Esophagus mucosa (tissue), 1 donor: ENCODE results near the gene RHD. TPM values are rescaled to one million over a fixed set of nuclear protein-coding genes. Genes with fewer than 3 reads are reported as not detected.
"Not testable (repeated sequence)": the region's sequence is repeated elsewhere in the genome, so short reads cannot be mapped to it uniquely, and the experiment has no call there.

Experiments
- ATAC-seq: fragments of 200-7000 bp; cut with Tn5 transposase; one replicate; pipeline ENCODE4 v1.9.1; 2020
- total RNA-seq: library from RNA; stranded (reverse); gene quantifications from one replicate; pipeline ENCODE4 v1.2.4, GENCODE V29; 2023
- donor health status: DM: yes; HTN: yes; CAD: no.

RHD gene
- total RNA-seq, result not detected

DNA sequence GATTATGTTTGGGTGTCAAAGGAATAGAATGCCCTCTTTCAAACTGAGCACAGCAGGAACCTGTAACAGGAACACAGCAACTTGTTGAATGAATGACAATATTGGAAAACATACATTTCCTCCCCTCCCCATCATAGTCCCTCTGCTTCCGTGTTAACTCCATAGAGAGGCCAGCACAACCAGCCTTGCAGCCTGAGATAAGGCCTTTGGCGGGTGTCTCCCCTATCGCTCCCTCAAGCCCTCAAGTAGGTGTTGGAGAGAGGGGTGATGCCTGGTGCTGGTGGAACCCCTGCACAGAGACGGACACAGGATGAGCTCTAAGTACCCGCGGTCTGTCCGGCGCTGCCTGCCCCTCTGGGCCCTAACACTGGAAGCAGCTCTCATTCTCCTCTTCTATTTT, at the start of gene RHD:
Gene RHD (plus strand): TSS at position 272 of the 400 bp plus-strand sequence. CDS start 39 bp downstream, at position 311.
- not testable (repeated sequence) for ATAC-seq

DNA sequence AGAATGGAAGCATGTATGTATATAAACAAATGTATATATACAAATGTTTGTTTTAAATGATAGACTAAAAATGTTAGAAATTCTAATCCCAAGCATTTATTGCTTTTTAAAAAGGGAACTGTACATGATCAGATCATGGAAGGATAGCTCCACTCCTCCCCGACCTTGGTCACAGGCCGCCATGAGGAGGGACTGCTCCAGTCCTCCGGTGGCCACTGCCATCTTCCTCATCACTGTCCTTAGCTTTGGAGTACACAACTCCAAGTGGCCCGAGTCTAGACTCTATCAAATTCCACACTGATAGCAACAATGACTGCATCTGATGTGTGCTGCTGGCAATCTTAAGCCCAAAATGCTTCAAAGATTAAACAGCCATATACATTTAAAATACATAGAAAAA, 49.7 kb upstream of the RHD start:
- no peak for ATAC-seq

DNA sequence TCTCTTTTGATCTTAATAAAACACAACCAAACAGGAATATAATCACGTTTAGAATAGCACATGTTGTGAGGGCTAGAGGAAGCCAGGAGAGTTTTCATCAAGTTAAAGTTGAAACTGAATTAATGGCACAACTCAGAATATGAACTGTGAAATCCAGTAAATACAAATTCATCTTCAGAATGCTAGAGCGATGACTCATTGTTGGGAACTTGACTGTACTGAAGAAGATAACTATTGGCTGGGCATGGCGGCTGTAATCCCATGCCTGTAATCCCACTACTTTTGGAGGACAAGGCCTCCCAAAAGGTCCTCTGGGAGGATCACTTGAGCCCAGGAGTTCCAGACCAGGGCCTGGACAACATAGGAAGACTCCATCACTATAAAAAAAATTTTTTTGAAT, 48.8 kb upstream of the RHD start:
- no peak for ATAC-seq

DNA sequence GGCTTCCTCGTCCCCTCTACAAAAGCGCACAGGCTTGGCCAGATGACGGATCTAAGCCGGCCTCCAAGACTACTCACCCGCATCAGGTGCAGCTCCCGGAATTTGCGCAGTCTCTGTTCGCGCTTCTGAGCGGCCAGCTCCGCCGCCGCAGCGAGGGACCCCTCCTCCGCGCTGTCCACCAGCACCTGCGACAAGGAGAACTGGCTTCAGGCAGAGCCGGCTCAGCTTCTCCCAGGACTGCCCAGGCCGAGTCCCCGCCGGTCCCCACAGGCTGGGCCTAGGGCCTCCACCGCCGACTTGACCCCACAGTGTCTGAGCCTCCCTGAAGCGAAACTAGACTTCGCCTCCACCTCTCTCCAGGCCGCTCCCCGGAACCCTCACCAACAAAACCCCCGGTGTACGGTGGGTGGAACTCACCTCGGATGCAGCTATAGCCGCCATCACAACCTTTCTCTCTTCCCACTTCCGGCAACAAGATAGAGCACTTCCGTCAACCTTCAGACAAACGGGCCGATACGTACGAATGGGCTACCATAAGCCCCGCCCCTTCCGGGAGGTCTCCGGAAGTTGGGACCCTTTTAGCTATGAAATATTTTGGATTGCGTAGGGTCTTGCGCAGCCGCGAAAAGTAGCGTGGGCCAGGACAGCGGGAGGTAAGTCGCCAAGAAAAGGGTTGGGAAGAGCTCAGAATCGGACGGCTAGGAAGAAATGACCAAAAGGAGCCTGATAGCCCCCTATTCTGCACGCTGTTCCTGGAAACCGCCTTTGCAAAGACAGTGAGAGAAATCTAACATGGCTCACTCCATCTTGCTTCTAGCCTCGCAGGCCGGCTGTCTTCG, 40.1 kb upstream of the RHD start, which contains the start of gene SYF2:
Gene SYF2 (minus strand): TSS at position 476 of the 839 bp plus-strand sequence. CDS start 35 bp downstream, at position 441.
- ATAC-seq, result peak; percentile 88

DNA sequence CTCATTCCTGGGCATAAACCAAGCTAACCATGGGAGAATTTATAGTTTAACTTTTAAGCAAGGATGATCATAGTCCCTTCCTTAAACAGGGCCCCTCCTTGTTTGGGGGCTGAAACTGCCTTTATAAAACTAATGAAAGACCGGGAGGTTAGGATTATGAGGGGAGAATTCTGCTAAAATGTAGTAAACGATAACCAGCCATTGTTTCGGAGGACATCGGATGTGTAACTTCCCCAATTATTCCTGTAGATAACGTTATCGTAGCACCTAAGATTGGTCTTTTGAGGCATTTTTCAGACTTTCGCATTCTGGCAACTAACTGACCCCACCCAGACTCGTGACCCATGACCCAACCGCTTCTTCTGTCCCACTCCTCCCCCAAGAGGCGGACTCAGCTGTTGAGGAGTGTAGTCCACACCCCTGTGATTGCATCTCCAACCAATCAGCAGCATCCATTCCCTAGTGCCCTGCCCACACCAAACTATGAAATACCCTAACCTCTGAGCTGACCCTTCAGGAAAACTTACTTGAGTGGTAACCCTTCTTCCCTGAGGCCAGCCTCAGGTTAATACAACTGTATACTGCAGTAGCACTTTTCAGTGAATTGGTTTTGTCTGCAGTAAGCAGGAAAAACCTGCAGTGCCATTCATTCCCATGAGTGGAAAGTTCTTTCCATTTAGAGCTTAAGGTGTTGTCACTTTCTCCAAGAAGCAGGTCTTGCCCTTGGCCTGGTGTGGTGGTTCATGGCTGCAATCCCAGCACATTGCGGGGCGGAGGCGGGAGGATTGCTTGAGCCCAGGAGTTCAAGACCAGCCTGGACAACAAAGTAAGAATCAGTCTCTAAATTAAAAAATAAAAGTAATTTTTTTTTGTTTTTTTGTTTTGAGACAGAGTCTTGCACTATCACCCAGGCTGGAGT, 39.2 kb upstream of the RHD start:
- ATAC-seq, result peak; percentile 93

DNA sequence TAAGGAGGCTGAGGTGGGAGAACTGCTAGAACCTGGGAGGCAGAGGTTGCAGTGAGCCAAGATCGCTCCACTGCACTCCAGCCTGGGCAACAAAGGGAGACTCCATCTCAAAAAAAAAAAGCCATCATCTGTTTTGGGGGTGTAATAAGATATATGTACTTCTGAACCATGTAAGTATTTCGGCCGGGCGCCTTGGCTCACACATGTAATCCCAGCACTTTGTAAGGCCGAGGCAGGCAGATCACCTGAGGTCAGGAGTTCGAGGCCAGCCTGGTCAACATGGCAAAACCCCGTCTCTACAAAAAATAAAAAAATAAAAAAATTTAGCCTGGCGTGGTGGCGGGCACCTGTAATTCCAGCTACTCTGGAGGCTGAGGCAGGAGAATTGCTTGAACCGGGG, 36.9 kb upstream of the RHD start:
- ATAC-seq, result not testable (repeated sequence)

DNA sequence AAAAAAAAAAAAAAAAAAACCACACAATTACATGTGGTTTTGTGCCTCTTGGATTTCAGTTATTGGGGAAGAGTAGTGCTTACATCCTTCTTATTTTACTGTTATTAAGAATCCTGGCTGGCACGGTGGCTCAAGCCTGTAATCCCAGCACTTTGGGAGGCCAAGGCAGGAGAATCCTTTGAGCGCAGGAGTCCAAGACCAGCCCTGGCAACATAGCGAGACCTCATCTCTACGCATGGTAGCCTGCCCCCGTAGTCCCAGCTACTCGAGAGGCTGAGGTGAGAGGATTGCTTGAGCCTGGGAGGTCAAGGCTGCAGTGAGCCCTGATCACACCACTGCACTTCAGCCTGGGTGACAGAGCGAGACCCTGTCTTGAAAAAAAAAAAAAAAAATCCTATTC, 36.0 kb upstream of the RHD start:
- not testable (repeated sequence) for ATAC-seq

DNA sequence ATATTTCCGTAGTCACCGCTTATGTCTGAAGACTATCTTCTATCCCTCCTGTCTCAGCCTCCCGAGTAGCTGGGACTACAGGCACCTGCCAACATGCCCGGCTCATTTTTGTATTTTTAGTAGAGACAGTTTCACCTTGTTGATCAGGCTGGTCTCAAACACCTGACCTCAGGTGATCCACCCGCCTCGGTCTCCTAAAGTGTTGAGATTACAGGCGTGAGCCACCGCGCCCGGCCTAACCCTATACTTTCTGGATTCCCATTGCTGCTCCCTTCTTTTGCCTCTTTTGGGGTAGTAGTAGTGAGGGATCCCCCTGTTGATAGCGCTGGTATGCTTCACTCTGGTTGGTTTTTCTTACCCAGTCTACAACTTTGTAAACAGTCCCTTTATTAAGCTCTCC, 34.3 kb upstream of the RHD start:
- no peak for ATAC-seq

DNA sequence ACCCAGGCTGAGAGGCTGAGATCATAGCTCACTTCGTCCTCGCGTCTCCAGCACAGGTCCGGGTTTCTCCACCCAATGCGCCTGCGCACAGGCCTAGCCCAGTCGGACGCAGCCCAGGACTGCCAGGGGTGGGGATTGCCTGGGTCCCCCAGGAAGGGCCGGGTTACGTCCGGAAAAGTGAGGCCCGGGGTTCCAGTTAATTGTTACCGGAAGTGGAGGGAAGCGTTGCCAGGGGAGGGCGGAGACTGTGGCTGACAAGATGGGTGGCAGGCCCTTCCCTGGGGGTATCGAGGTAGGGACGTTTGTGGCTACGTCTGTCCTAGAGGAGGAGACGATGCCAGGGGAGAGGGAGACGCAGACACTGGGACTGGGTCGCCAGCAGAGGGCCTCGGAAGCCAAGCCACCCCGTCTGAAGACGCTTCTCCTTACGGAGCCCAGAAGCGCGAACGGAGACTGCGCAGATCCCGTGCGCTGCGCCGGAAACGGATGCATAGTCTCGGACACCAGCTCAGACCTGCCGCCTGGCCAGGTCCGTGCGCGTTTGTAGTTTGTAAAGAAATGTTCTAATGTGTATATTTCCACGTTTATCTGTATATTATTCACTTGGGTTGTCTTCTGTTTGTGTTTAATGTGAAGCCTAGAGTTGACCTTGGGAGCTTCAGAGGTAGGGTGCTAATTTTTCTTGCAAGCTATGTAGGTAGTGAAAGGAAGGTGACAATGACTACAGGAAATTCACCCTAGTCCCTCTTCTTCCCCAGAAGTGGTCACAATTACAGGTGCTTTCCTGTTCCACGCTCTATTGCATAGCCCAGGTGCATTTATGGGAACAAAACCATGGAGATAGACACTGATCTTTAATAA, 32.4 kb upstream of the RHD start:
- peak; percentile 94 for ATAC-seq

DNA sequence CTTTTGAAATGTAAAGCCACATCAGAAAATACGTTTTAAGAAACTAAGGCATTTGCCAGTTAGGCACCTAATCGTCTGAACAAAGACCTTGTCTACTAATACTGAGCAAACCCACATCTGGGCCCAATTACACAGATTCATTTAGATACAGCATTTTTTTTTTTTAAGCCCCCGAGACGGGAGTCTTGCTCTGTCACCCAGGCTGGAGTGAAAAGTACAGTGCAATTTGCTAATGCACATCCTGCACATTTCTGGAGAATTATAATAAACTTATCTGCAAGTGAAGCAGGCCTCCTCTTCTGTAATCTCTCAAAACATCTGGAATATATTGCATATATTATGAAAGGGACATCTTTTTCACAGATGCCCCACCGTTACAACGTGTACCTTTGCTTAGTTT, 28.4 kb upstream of the RHD start:
- no peak for ATAC-seq

DNA sequence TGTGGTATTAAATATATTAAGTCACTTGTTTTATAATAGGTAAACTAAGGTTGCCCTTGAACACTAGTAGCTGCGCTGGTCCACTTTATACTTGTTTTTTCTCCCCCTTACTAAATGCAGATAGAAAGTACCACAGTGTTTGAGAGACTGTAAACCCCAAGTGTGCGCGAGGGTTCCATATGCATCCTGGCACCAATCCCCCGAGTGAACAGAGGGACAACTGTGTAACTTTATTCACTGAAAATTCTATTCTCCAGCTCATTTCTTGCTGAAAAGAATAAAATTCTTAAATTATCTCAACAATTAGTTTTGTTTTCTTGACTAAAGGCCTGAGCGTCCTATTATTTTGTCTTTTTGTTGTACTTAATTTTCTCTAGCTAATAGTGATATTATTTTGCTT, 26.9 kb upstream of the RHD start:
- ATAC-seq, result no peak

DNA sequence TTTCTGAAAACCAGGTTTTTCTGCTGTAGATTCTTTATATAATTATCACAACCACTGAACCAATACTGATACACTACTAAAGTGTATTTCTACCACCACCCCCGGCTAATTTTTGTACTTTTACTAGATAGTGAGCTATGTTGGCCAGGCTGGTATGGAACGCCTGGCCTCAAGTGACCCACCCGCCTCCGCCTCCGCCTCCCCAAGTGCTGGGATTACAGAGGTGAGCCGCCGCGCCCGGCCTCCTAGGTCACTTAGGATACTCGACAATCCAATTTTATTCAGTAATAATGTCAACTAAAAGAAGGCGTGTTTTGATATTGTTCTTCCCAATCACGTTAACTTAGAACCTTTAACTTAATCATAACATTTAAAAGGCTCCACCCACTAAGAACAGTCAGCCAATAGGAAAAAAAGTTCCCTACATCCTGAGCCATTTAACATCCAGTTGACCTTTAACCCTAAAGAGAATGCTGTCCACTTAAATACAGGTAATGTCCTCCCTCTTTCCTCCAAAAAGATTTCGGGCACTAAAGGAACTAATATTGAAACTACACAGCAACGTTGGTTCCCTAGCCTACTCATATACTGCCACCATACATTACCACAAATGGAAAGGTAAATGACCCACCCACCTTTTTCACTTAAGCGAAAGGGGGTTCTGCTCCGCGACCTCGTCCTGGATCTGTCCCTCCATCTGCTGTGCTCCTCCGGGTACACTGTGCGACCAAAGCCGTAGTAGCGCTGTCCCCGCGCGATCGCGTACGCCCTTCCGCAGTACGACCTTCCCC, 26.3 kb upstream of the RHD start:
- ATAC-seq, result peak; percentile 9

DNA sequence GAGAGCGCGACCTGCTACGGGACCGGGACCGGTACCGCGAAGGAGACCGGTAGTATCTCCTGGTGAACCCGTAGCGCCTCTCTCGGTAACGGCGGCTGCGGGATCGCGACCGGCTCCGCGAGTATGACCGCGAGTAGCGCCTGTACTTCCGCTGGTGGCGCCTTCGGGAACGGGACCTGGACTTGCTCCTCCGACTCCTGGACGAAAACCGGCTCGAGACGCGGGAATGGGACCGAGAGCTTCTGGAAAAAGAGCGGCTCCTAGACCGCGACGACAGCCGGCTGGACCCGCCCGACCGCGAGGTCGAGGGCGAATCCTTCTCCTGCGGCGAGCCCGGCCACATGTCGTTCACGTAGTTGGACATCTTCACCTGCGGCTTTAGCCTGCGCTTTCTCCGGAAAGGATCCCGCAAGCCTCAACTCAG, 25.7 kb upstream of the RHD start:
- peak; percentile 8 for ATAC-seq

DNA sequence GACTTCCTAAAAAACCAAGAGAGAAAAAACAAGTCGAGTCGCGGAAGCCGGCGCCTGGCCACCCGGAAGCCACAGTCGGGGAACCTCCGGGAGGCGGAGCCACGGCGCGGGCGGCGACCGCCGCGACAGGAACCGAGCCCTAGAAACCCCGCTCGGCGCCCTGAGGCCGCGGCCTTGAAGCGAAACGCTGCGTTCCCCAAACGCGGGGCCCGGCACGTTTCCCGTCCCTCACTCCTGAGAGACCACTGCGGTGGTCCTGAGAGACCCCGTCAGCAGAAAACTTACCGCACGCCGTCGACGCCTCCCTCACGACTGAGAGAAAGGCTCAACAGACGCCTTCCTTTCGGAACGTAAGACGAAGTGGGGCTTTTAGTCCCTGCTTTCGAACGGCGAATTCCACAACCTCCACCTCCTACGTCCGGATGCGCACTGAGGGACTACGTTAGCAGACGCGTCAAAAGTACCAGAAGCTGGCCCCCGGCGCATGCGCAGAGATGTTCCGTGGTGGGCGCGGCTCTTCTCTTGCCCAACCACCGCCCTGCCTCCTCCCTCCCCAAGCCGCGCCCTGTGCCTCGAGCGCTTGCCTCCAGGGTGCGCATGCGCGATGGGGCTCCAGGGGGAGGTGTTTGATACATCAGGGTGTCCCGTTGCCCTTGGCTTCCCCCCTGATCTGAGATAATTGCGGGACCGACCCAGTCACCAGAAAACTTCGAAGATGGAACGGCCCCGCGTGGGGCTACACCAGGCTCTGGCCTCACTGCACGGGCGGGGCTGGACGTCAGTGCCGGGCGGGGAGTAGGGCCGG, 25.1 kb upstream of the RHD start, which contains the start of gene RSRP1:
Gene RSRP1 (minus strand): TSS at position 431 of the 805 bp plus-strand sequence. CDS start 491 bp downstream, outside the sequence.
- peak; percentile 93 for ATAC-seq

DNA sequence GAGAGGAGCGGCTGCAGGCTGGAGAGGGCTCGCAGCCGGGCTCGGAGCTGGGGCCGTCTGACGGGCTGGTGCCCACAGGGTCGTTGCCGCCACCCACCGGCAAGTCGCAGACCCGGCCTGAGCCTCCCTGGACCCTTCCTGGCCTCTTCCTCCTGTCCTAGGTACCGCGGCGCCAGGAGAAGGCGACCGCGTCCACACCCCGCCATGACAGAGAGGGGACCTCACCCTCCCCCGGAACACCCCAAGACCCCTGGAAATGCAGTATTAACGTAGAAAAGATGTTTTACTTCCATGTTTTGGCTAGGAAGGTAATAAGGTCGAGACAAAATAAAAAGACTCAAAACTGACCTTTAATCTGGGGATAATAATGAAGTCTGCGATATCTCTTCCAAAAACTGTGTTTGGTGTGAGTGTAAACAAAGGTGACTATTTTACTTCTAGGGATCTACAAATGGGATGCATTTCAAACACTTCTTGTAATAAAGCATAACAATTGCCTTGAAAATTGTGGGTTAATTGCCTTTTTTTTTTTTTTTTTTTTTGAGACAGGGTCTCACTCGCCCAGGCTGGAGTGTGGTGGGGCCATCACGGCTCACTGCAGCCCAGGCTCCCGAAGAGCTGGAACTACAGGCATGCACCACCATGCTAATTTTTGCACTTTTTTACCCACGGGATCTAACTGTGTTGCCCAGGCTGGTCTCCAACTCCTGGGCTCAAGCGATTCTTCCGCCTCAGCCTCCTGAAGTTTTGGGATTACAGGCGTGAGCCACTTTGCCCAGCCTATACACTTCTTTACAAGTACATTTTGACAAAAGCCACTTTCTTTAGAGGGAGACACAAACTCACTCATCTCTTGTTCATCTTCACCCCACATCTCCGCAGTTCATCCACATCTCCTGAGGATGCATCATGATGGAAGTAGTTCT, 24.2 kb upstream of the RHD start:
- no peak for ATAC-seq

DNA sequence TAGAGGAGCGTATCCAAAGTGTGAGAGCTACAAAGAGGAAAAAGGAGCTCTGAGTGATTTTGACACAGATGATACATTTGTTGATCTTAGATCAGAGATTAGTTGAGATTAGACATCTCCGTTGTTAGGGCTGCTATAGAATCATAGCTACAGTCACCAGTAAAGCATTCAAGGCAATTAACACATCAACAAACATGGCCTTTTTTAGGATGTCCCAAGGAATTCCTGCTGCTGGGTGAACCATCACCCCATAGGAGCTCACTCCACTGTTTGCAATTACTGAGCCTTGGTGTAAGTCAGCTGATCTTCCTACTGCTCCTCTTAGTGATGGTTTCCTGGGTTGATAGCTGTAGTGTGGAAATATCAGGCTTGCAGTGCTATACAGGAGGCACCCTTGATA, 18.4 kb upstream of the RHD start:
- no peak for ATAC-seq

DNA sequence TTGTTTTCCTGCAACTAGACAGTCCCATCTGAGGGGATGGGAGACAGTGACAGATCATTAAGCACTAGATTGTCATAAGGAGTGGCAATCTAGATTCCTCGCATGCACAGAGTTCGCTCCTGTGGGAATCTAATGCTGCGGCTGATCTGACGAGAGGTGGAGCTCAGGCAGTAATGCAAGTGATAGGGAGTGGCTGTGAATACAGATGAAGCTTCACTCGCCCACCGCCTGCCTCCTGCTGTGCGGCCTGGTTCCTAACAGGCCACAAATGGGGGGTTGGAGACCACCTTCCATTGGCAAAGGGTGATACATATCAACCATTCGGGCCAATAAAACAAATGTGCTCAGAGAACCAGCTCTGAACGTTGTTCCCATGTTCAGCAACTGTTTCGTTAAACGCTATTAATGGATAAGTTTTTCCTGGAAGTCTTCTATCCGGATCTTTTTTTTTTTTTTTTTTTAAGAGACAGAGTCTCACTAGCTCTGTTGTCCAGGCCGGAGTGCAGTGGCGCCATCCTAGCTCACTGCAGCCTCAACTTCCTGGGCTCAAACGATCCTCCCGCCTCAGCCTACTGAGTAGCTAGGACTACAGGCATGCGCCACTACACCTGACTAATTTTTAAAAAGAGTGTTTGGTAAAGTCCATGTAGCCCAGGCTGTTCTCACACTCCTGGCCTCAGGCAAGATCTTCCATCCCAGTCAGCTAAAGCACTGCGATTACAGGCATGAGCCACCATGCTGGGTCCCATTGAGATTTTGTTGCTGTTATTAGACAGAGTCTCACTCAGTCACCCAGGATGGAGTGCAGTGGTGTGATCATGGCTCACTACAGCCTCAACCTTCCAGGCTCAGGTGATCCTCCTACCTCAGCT, 16.4 kb upstream of the RHD start:
- no peak for ATAC-seq

DNA sequence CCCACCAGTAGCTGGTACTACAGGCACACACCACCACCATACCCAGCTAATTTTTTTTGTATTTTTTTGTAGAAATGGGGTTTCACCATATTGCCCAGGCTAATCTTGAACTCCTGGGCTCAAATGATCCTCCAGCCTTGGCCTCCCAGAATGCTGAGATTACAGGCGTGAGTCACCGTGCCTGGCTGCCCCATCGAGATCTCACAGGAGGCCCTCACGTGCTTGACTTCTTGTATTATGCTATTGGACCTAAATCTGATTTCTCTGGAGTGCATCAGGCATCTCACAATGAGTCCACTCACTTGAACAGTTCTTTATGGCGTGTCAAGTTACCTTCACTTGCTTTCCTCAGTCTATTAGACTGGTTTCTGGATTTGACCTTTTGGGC, 15.7 kb upstream of the RHD start:
- no peak for ATAC-seq
